ENCODE measurements around the gene RECQL5.
"Not testable (repeated sequence)": the region's sequence is repeated elsewhere in the genome, so short reads cannot be mapped to it uniquely, and the experiment has no call there.

RECQL5 gene

DNA sequence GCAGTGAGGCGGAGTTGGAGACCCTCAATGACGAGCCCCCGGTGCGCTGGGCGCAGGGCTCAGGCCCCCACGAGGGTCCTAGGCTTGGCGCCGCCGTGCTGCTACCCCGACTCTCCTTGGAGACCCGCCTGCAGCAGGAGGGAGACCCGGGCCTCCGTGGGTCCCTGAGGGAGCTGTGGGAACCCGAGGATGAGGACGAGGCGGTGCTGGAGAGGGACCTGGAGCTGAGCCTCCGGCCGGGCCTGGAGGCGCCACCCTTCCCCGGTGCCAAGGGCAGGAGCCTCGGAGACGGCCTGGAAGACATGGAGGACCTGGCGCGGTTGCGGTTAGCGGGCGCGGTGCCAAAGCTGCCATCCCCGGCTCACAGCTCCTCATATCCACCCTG, 77.0 kb downstream of the RECQL5 start:
- no peak for DNase-seq

DNA sequence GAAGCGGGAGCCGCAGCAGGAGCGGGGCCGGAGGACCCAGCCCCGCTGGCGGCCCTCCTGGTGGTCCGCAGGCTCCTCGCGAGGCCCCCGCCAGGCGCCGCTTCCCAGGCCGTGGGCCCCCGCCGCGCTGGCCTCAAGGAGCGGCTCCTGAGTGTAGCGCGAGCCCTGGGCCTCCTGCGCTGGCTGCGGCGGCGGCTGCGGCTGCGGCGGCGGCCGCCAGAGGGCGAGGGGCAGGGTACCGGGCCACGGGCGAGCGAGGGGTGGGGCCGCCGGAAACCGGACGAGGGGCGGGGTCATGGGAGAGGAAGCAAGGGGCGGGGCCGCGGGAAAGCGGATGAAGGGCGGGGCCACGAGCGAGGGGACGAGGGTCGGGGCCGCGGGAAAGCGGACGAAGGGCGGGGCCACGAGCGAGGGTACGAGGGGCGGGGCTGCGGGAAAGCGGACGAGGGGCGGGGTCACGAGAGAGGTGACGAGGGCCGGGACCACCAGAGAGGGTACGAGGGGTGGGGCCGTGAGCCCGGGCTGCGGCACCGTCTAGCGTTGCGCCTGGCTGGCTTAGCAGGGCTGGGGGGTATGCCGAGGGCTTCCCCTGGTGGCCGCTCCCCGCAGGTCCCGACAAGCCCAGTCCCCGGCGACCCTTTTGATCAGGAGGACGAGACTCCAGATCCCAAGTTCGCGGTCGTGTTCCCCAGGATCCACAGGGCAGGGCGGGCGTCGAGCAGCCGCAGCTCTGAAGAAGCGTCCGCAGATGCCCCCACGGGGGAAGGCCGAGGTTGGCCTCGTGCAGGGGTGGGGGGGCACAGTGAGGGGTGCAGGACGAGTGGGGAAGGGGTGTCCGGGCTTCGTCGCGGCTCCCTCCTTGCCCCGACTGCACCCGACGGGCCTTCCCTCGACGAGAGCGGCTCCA, 77.7 kb downstream of the RECQL5 start:
- peak; percentile 99 for DNase-seq

DNA sequence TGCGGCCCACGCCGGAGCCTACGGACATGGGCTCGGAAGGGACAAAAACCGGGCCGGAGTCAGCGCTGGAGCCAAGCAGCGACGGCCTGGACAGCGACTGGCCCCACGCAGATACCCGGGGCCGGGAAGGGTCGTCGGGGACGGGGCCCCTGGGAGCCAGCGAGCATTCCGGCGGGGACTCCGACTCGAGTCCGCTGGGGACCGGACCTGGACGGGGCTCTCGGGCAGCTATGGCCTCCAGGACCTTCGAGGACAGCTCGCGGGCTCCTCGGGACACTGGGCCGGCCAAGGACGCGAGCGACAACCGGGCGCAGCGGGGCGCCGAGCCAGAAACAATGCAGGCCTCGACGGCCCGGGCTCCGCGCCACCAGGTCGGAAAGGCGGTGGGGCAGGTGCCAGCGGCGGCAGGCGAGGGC, 78.3 kb downstream of the RECQL5 start:
- no peak for DNase-seq

DNA sequence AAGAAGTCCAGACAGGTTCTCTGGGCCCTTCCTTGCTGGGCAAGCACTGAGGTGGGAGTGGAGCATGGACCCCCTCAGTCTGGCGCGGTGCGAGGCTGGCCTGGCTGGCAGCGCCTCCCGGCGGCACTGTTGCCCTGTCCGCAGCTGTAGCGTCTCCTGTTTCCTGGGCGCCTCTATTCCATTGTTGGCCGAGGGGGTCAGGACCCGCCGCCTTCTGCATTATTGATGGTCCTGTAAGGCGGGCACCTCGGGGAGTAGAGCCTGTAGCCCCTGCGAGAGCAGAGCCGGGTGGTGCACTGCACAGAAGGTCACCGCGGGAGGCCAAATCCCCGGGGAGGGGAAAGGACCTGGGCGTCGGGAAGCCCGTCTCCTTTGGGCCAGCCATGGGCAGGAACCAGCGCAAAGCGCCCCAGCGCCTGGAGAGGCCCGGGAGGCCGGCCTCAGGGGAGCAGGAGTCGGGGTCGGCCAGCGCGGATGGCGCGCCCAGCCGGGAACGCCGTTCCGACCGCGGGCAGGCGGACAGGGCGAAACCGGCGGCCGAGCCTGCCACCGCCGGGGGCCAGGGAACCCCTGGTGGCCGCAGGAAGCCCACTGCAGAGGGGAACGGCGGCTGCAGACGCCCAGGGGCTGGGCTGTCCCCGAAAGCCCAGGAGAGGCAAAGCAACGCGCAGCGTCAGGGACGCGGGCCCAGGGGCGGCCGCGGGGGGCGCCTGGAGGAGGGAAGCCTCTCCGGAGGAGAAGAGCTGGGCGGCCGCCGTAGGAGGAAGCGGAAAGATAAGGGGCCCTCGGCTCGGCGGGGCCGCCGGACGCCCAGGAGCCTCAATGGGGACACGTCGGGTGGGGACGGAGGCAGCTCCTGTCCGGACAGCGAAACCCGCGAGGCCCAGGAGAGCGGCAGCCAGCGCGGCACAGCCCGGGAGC, 79.0 kb downstream of the RECQL5 start, which contains the start of gene MYO15B:
Gene MYO15B (plus strand): TSS at position 126 of the 921 bp plus-strand sequence. CDS start 258 bp downstream, at position 384.
- peak; percentile 71 for DNase-seq

DNA sequence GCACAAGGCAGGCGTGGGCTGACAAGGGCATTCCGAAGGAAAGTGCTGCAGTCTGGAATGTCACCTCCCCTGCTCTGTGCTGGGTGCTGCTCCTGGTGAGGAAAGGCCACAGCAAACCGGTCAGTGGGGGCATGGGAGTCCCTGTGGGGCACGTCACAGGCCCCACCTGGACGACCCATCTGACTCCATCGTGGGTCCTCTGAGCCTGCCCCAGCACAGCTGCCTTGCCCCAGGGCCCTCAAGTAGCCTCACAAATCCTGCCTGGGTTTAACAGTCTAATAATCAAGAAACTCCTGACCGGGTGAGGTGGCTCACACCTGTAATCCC, 82.1 kb downstream of the RECQL5 start:
- DNase-seq = no peak

DNA sequence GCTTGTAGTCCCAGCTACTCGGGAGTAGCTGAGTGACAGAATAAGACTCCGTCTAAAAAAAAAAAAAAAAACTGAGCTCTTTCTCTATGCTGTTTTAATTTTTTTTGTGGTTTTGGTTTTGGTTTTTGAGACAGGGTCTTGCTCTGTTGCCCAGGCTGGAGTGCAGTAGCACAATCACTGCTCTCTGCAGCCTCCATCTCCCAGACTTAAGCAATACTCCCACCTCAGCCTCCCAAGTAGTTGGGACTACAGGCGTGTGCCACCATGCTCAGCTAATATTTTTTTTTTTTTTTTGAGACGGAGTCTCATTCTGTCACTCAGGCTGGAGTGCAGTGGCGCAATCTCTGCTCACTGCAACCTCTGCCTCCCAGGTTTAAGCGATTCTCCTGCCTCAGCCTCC, 83.8 kb downstream of the RECQL5 start:
- not testable (repeated sequence) for DNase-seq

DNA sequence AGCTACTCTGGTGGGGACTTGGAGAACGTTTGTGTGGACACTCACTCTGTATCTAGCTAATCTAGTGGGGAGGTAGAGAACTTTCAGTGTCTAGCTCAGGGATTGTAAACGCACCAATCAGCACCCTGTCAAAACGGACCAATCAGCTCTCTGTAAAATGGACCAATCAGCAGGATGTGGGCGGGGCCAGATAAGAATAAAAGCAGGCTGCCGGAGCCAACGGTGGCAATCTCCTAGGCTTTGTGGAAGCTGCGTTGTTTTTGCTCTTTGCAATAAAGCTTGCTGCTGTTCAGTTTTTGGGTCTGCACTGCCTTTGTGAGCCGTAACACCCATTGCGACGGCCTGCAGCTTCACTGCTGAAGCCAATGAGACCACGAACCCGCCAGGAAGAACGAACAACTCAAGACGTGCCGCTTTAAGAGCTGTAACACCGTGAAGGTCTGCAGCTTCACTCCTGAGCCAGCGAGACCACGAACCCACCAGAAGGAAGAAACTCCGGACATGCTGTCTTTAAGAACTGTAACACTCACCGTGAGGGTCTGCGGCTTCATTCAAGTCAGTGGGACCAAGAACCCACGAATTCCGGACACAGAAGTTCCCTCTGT, 85.7 kb downstream of the RECQL5 start:
- DNase-seq = peak; percentile 77

All from activated CD4-positive, alpha-beta T cell treated with anti-CD3 and anti-CD28 coated beads for 48 hours (primary cell).